Rectal smooth muscle tissue (tissue), 1 donor: Measurements from ENCODE around the gene HOXA13.
A peak's percentile ranks its signal among the peaks of the same experiment; 100 is the strongest.

ENCODE experiments used
- H3K27ac ChIP-seq: one replicate; pipeline ENCODE4 v1.7.0; 2013; ENCODE audit warnings: low read depth, low read length, inconsistent platforms
- H3K27me3 ChIP-seq: one replicate; pipeline ENCODE4 v1.7.0; 2013; ENCODE audit warnings: low read length; ENCODE audit not compliant: control insufficient read depth, insufficient read depth
- H3K36me3 ChIP-seq: one replicate; pipeline ENCODE4 v1.7.0; 2013; ENCODE audit warnings: low read length; ENCODE audit not compliant: control insufficient read depth, insufficient read depth
- H3K4me1 ChIP-seq: one replicate; pipeline ENCODE4 v1.7.0; 2013; ENCODE audit warnings: low read length; ENCODE audit not compliant: control insufficient read depth, insufficient read depth
- H3K4me3 ChIP-seq: one replicate; pipeline ENCODE4 v1.7.0; 2013; ENCODE audit warnings: low read length
- H3K9ac ChIP-seq: one replicate; pipeline ENCODE4 v1.7.0; 2013; ENCODE audit warnings: low read length

HOXA13 gene

DNA sequence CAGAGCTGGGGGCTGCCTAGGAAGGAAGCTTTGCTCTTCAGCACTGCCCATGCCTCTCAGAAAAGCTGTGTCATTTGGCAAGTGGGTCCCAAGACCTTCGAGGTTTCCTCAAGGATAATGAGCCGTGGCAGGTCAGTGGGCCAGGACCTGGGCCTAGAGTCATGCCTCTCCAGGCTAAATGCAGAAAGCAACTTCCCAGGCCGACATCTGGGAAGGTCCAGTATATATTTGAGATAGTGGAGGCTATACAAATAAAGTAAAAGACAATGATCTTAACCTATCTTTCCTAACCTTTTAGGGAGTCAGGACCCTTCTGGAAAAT, 23.4 kb downstream of the HOXA13 start:
- Histone ChIP-seq H3K27me3 (peaks cover 9% of the 10 kb centered on the region), H3K27ac (peak overlapping the region; percentile 96), H3K4me1 (peaks cover 12% of the 10 kb centered on the region), H3K9ac (peak overlapping the region; percentile 55), H3K36me3 (no peaks in the 10 kb centered on the region), H3K4me3 (peak overlapping the region; percentile 78)

DNA sequence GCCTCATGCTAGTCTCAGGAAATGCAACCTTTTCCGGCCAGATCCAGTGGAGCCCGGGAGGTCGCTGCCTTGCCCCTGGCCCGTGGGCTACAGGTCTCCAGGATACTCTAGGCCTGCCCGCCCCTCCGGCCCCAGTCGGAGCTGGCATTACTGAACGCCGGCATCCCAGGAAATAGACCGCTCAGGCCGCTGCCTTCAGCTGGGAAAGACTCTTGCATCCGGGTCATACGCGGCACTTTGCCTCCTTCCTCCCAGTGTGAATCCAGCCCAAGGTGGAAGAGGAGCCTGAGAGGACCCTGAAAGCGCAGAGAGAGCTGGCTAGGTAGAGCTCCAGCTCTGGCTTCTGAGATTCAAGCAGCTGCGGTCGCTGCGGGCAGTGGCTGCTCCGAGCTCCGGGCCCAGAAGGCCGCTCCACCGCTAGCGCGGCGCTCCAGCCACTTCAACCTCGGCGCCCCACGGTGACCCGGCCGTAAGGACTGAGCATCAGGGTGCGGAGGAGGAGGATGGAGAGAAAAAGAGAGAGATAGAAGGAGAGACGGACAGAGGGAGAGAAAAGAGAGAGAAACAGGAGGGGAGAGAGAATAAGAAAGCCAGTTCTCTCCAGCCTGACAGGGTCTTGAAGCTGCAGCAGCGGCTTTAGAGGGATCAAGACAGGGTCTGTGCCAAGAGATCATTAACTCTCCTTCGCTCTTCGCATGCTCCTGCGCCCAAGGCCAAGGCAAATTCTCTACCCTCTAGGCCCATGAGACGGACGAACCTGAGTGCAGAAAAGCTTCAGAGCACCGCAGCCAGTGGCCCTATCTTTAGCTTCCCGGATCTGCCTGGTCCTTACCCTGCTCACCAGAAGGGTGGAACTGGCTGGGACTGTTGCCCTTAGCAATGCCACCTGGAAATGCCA, 24.0 kb downstream of the HOXA13 start:
- Histone ChIP-seq H3K4me3 (peak overlapping the region; percentile 78), H3K27me3 (peaks cover 9% of the 10 kb centered on the region), H3K4me1 (peaks cover 10% of the 10 kb centered on the region), H3K36me3 (no peaks in the 10 kb centered on the region), H3K27ac (peak overlapping the region; percentile 96), H3K9ac (peak overlapping the region; percentile 55)

- Histone ChIP-seq H3K36me3 (no peaks in the 10 kb centered on the region), H3K27ac (peak overlapping the region; percentile 96), H3K27me3 (peaks cover 9% of the 10 kb centered on the region), H3K9ac (peak overlapping the region; percentile 55), H3K4me1 (peaks cover 5% of the 10 kb centered on the region), H3K4me3 (peak overlapping the region; percentile 78)
Measured at GRCh38 chr7:27174874-27175625, 24.8 kb downstream of the HOXA13 start.

- peak within 1 kb of the TSS; percentile 78 for H3K4me3 ChIP-seq
- peak within 1 kb of the TSS; percentile 96 for H3K27ac ChIP-seq
- H3K36me3 ChIP-seq = no peaks in the 10 kb centered on the region
- H3K4me1 ChIP-seq = peaks cover 5% of the 10 kb centered on the region
- peaks cover 6% of the 10 kb centered on the region for H3K27me3 ChIP-seq
- peak within 1 kb of the TSS; percentile 81 for H3K9ac ChIP-seq
Measured at GRCh38 chr7:27173956-27174873, 25.7 kb downstream of the HOXA13 start, which contains the start of gene HOXA10. Gene HOXA10 (minus strand): TSS chr7:27174320. CDS start chr7:27174306, 14 bp downstream.

GRCh38 chr7:27173511-27173955, 26.4 kb downstream of the HOXA13 start:
- Histone ChIP-seq H3K27me3 (peaks cover 6% of the 10 kb centered on the region), H3K4me3 (peak overlapping the region; percentile 78), H3K4me1 (peaks cover 5% of the 10 kb centered on the region), H3K27ac (peak overlapping the region; percentile 96), H3K9ac (peak overlapping the region; percentile 81), H3K36me3 (no peaks in the 10 kb centered on the region)

GRCh38 chr7:27172823-27173510, 26.9 kb downstream of the HOXA13 start:
- Histone ChIP-seq H3K9ac (peak overlapping the region; percentile 81), H3K4me1 (peaks cover 5% of the 10 kb centered on the region), H3K27ac (peak overlapping the region; percentile 96), H3K27me3 (peaks cover 6% of the 10 kb centered on the region), H3K36me3 (no peaks in the 10 kb centered on the region), H3K4me3 (peak overlapping the region; percentile 78)

DNA sequence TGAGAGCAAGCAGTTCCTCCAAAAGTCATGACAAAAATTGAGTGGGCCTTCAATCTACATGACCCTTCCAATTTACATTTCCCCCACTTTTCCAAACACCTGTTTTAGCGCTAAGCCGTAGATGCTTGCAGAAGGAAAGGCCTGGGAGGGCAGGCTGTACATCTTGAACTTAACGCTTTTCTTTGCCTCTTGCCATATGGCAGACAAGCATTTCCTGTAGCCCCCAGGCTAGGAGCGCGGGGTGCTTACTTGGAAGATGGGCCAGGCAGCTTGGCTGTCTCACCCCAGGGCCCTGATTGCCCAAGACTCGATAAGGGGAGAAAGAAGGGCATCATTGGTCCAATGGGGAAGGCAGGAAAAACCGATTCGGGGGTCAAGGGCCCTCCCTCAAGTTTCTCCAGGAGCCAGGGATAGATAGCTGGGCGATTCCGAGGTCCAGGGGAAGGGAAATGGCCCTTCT, 27.5 kb downstream of the HOXA13 start:
- peak overlapping the region; percentile 78 for H3K4me3 ChIP-seq
- H3K4me1 ChIP-seq = peaks cover 5% of the 10 kb centered on the region
- H3K27me3 ChIP-seq = peaks cover 6% of the 10 kb centered on the region
- H3K27ac ChIP-seq = peak overlapping the region; percentile 96
- peak overlapping the region; percentile 74 for H3K9ac ChIP-seq
- H3K36me3 ChIP-seq = no peaks in the 10 kb centered on the region

DNA sequence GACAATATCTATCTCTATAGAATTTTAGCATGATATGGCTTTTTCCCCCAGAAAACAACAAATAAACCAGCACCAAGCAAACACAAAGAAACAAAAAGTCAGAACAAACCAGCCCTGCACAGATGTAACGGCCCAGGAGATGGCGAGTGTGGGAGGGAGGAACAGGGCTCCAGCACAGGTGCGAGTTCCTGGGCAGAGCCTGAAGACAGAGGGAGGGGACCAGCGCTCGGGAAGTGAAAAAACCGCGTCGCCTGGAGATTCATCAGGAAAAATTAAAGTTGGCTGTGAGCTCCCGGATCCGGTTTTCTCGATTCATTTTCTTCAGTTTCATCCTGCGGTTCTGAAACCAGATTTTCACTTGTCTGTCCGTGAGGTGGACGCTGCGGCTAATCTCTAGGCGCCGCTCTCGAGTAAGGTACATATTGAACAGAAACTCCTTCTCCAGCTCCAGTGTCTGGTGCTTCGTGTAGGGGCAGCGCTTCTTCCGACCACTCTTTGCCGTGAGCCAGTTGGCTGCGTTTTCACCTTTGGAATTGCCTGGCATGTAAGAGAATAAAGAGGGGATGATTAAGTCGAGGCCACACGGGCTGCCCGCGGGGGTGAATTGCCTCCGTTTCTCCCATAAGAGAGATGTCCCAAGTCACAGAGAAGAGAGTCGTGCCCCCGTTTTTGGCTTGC, 28.1 kb downstream of the HOXA13 start:
- H3K36me3 ChIP-seq = no peaks in the 10 kb centered on the region
- peak overlapping the region; percentile 74 for H3K9ac ChIP-seq
- H3K27ac ChIP-seq = peak overlapping the region; percentile 96
- peaks cover 6% of the 10 kb centered on the region for H3K4me1 ChIP-seq
- peaks cover 6% of the 10 kb centered on the region for H3K27me3 ChIP-seq
- peak overlapping the region; percentile 78 for H3K4me3 ChIP-seq

GRCh38 chr7:27171325-27171636, 28.6 kb downstream of the HOXA13 start:
- Histone ChIP-seq H3K27ac (peak overlapping the region; percentile 96), H3K27me3 (peaks cover 6% of the 10 kb centered on the region), H3K36me3 (no peaks in the 10 kb centered on the region), H3K4me3 (peak overlapping the region; percentile 78), H3K4me1 (peaks cover 8% of the 10 kb centered on the region), H3K9ac (peak overlapping the region; percentile 58)

- Histone ChIP-seq H3K9ac (peak overlapping the region; percentile 22), H3K36me3 (no peaks in the 10 kb centered on the region), H3K4me3 (peak overlapping the region; percentile 78), H3K27me3 (peaks cover 4% of the 10 kb centered on the region), H3K4me1 (peaks cover 8% of the 10 kb centered on the region), H3K27ac (peak overlapping the region; percentile 96)
Measured at GRCh38 chr7:27170426-27171324, 29.2 kb downstream of the HOXA13 start.
